ENCODE data around the gene ARID1A. TPM values are rescaled to one million over a fixed set of nuclear protein-coding genes. Genes with fewer than 3 reads are reported as not detected.

ARID1A gene
- total and polyA plus RNA-seq, 9 of the 15 experiments (the other 6 are each of a cell fraction or from before 2014, with no cell fraction given), result 8.3 to 88.3 (median 22.5) TPM

GRCh38 chr1:26788836-26789611 lies 93.2 kb downstream of the ARID1A start (continued):
- peak; percentile 71; the same call in 1 of the 2 replicates for TF ChIP-seq ZNF592 (IDR thresholded peaks at IDR 0.05)
- TF ChIP-seq ZNF41 (CRISPR knock-in tag; conservative IDR thresholded peaks at IDR 0.05), result 0 out of 2 replicates have a peak, but pooled peaks have one; percentile 1
- TF ChIP-seq NFE2L1 (tag; IDR thresholded peaks at IDR 0.05; ENCODE audit: borderline replicate concordance, low read depth), result no peak
- peak; percentile 75 for TF ChIP-seq NEUROD1 (IDR thresholded peaks at IDR 0.05; ENCODE audit: borderline replicate concordance, low read depth, low read length, partially characterized antibody)
- 0 out of 2 replicates have a peak, but pooled peaks have one; percentile 46 for TF ChIP-seq NFATC3 (IDR thresholded peaks at IDR 0.05)
- TF ChIP-seq, protein P1, sequence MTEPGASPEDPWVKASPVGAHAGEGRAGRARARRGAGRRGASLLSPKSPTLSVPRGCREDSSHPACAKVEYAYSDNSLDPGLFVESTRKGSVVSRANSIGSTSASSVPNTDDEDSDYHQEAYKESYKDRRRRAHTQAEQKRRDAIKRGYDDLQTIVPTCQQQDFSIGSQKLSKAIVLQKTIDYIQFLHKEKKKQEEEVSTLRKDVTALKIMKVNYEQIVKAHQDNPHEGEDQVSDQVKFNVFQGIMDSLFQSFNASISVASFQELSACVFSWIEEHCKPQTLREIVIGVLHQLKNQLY (CRISPR knock-in tag; conservative IDR thresholded peaks at IDR 0.05), result no peak
- no peak for TF ChIP-seq RBM14 (IDR thresholded peaks at IDR 0.05; ENCODE audit: borderline replicate concordance, insufficient read depth, low read depth, low read length)
- 0 out of 2 replicates have a peak, but pooled peaks have one; percentile 31 for TF ChIP-seq CBX1 (IDR thresholded peaks at IDR 0.05; ENCODE audit: low read depth)
- no peak for TF ChIP-seq HDAC2 (IDR thresholded peaks at IDR 0.05)
- TF ChIP-seq BHLHE40 (IDR thresholded peaks at IDR 0.05; ENCODE audit: low read length), result peak; percentile 8; the same call in 1 of the 2 replicates
- no peak for TF ChIP-seq SP2 (IDR thresholded peaks at IDR 0.05; ENCODE audit: extremely low read depth, low read depth, low read length, poor library complexity, severe bottlenecking)
- peak; percentile 50; the same call in 1 of the 2 replicates for TF ChIP-seq ETV5 (CRISPR knock-in tag; IDR thresholded peaks at IDR 0.05; ENCODE audit: low read depth)
- TF ChIP-seq XRCC5 (IDR thresholded peaks at IDR 0.05; ENCODE audit: low read depth, low read length), result peak; percentile 98
- TF ChIP-seq, protein P2, sequence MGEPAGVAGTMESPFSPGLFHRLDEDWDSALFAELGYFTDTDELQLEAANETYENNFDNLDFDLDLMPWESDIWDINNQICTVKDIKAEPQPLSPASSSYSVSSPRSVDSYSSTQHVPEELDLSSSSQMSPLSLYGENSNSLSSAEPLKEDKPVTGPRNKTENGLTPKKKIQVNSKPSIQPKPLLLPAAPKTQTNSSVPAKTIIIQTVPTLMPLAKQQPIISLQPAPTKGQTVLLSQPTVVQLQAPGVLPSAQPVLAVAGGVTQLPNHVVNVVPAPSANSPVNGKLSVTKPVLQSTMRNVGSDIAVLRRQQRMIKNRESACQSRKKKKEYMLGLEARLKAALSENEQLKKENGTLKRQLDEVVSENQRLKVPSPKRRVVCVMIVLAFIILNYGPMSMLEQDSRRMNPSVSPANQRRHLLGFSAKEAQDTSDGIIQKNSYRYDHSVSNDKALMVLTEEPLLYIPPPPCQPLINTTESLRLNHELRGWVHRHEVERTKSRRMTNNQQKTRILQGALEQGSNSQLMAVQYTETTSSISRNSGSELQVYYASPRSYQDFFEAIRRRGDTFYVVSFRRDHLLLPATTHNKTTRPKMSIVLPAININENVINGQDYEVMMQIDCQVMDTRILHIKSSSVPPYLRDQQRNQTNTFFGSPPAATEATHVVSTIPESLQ (CRISPR knock-in tag; IDR thresholded peaks at IDR 0.05), result peak; percentile 82; the same call in 1 of the 2 replicates
- TF ChIP-seq, protein P3, sequence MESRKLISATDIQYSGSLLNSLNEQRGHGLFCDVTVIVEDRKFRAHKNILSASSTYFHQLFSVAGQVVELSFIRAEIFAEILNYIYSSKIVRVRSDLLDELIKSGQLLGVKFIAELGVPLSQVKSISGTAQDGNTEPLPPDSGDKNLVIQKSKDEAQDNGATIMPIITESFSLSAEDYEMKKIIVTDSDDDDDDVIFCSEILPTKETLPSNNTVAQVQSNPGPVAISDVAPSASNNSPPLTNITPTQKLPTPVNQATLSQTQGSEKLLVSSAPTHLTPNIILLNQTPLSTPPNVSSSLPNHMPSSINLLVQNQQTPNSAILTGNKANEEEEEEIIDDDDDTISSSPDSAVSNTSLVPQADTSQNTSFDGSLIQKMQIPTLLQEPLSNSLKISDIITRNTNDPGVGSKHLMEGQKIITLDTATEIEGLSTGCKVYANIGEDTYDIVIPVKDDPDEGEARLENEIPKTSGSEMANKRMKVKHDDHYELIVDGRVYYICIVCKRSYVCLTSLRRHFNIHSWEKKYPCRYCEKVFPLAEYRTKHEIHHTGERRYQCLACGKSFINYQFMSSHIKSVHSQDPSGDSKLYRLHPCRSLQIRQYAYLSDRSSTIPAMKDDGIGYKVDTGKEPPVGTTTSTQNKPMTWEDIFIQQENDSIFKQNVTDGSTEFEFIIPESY (CRISPR knock-in tag; IDR thresholded peaks at IDR 0.05), result 0 out of 2 replicates have a peak, but pooled peaks have one; percentile 63

Data from K562 (cell line).